Suppressor macrophage (primary cell): Measurements from ENCODE around the gene INTS2.
"Not testable (repeated sequence)": the region's sequence is repeated elsewhere in the genome, so short reads cannot be mapped to it uniquely, and the experiment has no call there.

ENCODE experiments used
- DNase-seq, 4 experiments: peaks; one replicate each; pipeline ENCODE4 v3.0.0-alpha.2; 2020 to 2022
- total RNA-seq, 17 experiments: gene quantifications; one replicate each; lab custom pipeline; 2026; ENCODE audit warnings: mixed read lengths in 6 of 17, inconsistent platforms in 3 of 17; lab: John Stamatoyannopoulos, UW

INTS2 gene, protein sequence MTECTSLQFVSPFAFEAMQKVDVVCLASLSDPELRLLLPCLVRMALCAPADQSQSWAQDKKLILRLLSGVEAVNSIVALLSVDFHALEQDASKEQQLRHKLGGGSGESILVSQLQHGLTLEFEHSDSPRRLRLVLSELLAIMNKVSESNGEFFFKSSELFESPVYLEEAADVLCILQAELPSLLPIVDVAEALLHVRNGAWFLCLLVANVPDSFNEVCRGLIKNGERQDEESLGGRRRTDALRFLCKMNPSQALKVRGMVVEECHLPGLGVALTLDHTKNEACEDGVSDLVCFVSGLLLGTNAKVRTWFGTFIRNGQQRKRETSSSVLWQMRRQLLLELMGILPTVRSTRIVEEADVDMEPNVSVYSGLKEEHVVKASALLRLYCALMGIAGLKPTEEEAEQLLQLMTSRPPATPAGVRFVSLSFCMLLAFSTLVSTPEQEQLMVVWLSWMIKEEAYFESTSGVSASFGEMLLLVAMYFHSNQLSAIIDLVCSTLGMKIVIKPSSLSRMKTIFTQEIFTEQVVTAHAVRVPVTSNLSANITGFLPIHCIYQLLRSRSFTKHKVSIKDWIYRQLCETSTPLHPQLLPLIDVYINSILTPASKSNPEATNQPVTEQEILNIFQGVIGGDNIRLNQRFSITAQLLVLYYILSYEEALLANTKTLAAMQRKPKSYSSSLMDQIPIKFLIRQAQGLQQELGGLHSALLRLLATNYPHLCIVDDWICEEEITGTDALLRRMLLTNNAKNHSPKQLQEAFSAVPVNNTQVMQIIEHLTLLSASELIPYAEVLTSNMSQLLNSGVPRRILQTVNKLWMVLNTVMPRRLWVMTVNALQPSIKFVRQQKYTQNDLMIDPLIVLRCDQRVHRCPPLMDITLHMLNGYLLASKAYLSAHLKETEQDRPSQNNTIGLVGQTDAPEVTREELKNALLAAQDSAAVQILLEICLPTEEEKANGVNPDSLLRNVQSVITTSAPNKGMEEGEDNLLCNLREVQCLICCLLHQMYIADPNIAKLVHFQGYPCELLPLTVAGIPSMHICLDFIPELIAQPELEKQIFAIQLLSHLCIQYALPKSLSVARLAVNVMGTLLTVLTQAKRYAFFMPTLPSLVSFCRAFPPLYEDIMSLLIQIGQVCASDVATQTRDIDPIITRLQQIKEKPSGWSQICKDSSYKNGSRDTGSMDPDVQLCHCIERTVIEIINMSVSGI
- 12.9 to 51.1 (median 34.5) reads per million in 17 experiments for total RNA-seq

DNA sequence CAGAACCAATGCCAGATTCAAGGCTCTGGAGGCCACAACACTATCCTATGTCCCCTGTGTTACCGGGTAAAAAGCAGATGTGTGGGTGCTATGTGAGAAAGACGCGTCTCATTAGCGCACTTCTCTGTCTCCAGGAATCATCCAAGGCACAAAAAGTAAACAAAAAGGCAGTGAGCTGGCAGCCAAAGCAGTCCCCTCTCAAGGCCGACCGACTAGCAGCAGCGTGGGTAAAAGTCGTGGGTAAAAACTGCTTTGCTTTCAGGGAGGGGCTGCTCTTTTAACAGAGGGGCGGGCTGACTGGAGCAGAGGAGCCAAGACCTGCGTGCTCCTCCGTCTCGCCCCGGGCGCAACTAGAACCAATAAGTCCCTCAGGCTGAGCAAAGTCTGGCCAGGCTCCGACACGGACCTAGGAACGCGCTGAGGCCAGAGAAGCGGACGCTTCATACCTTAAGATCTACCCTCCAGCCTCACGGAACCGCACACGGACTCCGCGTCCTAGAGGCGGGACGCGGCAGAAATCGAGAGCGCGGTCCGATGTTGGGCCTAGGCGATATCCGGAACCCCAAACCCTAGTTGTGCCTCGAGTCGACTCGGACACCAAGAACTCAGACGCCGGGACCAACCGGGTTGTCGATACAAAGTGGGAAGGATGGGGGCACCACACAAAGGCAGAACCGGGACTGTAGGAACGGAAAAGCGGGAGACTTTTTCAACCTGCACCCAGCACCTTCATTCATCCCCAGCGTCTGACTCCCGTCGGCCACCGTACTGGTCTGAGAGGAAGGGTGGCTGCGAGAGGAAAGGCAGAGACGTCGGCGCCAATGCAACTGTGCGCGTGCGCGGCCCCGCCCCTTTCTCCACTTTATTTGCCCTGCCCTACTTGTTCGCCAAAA, at the start of gene INTS2:
TSS of gene INTS2 (minus strand) at position 775 of the 893 bp plus-strand sequence. CDS start 1,338 bp downstream, outside the sequence.
- DNase-seq = peak; percentile 96 to 97 (median 96)

DNA sequence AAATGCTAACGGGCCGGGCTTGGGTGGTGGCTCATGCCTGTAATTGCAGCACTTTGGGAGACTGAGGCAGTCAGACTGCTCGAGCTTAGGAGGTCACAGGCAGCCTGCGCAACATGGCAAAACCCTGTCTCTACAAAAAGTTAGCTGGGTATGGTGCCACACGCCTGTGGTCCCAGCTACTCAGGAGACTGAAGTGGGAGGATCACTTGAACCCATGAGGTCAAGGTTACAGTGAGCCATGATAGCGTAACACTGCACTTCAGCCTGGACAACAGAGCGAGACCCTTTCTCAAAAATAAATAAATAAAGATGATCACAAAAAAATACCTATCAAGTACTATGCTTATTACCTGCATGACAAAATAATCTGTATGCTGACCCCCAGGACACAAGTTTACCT, 46.3 kb upstream of the INTS2 start:
- DNase-seq = no peak

DNA sequence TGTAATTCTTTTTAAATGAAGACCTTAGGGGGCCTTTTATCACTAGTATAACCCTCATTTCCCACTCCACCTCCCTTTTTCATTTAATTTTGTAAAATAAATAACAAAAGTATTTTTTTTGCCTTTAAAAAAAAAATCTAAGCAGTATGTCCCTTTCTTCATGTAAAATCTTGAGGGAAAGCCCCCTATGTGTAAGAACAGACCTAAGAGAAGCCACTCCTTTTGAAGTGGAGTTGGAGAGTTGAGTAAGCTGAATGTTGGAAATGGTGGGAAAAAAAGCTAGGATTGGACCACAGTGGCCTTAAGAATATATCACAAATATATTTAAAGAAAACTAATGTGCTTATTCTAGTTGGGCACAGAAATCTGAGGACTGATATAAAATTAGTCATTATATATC, 44.5 kb upstream of the INTS2 start:
- DNase-seq = no peak

GRCh38 chr17:61970030-61970429, 42.2 kb upstream of the INTS2 start:
- peak; percentile 9 to 76 (median 41) for DNase-seq

DNA sequence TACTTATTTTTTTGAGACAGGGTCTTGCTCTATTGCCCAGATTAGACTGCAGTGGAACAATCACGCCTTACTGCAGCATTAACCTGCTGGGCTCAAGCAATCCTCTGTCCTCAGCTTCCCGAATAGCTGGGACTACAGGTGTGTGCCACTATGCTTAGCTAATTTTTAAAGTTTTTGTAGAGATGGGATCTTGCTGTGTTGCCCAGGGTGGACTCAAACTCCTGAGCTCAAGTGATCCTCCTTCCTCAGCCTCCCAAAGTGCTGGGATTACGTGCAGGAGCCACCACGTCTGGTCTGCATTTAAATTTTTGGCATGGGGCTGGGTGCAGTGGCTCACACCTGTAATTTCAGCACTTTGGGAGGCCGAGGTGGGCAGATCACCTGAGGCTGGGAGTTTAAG, 41.0 kb upstream of the INTS2 start:
- no peak for DNase-seq

- DNase-seq = peak in 2 of 4 experiments; percentile 1 to 2
These were observed 39.9 kb upstream of the INTS2 start for GRCh38 chr17:61967729-61968128.

DNA sequence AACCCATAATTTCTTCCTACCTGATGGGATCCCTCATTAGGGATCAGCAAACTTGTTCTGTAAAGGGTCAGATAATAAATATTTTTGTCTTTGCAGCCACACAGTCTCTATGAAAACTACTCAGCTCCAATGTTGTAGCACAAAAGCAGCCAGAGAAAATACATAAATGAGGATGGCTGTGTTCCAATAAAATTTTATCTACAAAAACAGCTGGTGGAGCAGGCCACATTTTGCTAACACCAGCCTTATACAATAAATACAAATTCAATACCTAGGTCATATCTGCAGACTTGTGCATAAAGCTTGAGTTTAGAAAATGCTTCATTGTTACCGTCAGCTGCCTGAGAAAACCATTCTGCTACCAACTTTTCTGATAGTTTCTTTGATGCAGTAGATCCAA, 38.4 kb upstream of the INTS2 start:
- no peak for DNase-seq

GRCh38 chr17:61955619-61956018, 27.8 kb upstream of the INTS2 start:
- no peak for DNase-seq

GRCh38 chr17:61947367-61948078, 19.7 kb upstream of the INTS2 start:
- no peak for DNase-seq

- DNase-seq = no peak
These were observed 18.6 kb upstream of the INTS2 start for GRCh38 chr17:61946359-61946758.

GRCh38 chr17:61943117-61943516, 15.3 kb upstream of the INTS2 start:
- no peak for DNase-seq

DNA sequence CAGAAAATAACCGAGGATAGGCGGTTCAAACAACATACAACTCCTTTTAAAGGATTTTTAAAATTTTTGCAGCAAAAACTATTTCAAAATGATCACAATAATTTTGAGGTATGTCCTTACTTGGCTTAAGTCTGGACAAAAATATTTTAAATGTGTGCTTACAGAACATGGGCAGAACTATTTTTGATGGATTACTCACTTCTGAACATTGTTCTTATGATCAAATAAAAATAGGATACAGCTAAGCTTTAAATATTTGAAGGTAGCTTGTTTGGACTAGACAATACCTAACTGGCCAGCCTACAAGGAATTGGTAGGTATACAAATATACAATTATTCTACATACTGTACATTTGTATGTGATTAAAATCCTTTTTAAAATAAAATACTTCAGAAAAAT, 14.3 kb upstream of the INTS2 start:
- DNase-seq = no peak

DNA sequence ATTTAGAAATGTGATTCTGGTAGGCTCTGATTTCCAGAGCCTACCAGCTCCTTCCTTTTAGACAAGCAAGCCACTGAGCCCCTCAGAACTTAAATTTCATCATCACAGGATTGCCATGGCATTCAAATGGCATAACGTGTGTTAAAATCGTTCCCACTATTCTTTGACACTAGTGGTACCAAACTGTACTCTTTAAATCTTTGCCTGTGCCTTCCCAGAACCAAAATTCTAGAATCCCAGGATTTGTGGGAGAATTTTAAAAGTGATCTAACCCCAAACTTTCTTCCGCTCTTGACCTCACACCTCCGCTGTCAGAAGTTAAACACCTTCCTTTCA, 287 bp upstream of the INTS2 start:
- DNase-seq = no peak

DNA sequence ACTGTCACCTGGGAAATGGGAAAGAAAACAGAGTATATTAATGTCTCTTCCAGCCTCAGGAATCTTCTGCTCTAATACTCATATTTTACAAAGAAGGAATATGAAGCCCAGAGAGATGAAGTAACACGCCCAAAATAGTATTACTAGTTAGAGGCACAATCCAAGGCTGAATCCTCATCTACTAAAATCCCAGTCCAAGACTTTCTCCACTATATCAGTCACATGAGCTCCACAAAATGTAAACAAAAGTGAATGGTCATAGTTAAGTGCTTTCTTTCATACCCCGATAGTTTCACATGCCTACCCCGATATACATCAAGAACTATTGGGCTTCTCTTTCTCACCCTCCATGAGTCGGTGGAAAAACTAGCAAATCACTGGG, 965 bp downstream of the INTS2 start:
- DNase-seq = no peak

GRCh38 chr17:61915162-61915561, 12.6 kb downstream of the INTS2 start:
- DNase-seq = not testable (repeated sequence)

GRCh38 chr17:61908292-61909037, 19.3 kb downstream of the INTS2 start:
- DNase-seq = no peak

DNA sequence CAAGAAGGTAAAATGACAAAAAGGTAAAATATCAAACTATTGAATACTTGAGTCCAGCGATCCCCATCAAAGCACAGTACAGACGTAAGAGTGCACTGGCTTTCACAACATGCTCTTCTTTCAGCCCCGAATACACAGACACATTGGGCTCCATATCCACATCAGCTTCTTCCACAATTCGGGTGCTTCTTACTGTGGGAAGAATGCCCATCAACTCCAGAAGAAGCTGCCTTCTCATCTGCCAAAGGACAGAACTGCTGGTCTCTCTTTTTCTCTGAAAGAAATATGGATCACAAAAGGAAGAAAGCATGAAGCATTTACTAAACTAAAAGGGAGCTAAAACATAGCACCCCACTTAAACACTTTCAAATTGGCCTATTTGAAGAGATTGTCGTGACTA, 20.4 kb downstream of the INTS2 start:
- DNase-seq = no peak

DNA sequence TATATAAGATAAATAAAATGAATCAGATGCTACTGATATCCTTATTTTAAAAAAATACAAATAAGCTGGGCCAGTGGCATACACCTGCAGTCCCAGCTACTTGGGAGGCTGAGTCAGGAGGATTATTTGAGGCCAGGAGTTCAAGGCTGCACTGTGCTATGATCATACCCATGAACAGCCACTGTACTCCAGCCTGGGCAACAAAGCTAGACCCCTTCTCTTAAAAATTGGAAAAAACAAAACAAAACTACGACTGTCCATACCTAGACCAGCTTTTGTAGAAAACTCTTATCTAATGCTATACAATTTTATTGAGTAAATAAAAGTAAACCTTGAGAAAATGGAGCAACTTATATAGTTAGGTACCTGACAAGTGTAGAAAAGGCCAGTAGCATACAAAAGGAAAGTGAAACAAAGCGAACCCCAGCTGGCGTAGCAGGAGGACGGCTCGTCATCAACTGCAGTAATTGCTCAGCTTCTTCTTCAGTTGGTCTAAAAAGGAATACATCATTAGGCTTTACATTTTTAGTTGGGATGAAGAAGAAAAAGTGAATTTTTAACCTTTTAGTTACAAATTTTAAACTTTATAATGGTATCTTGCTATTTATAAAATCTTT, 23.6 kb downstream of the INTS2 start:
- no peak for DNase-seq

DNA sequence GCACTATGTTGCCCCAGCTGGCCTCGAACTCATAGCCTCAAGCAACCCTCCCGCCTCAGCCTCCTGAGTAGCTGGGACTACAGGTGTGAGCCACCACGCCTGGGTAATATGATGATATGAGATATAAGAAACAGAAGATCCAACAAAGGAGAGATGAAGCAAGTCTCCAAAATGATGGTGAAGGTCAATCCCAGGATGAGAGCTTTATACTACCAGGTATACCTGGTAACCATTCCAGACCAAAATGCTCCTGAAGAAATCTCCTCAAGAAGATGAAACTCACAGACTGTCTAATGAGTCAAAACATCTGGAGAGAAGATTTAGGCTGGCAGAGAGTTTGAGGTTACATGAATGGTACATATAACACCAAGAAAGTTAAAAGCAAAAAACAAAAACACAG, 24.5 kb downstream of the INTS2 start:
- DNase-seq = no peak

GRCh38 chr17:61897548-61898180, 30.1 kb downstream of the INTS2 start:
- no peak for DNase-seq
